GM12878 (cell line): ENCODE measurements around the gene PRCD. TPM values are rescaled to one million over a fixed set of nuclear protein-coding genes. Genes with fewer than 3 reads are reported as not detected.

Experiments used
- ATAC-seq: fragments of 200-7000 bp; cut with Tn5 transposase; 3 replicates; pipeline ENCODE4 v1.9.1; 2020; ENCODE audit warnings: mild to moderate bottlenecking, moderate library complexity
- BruUV-seq: library from RNA; stranded (reverse); fragments of 400-500 nt; replicated peaks from 2 replicates; lab custom pipeline; 2021; lab: Mats Ljungman, UMichigan
- CTCF ChIA-PET: fragments of 300-600 bp; sonication (Branson Sonifier 250); formaldehyde crosslinking; extraction: SDS; loops from one replicate; lab custom pipeline; 2021; ENCODE audit warnings: inconsistent platforms; lab: Yijun Ruan, JAX
- POLR2A ChIA-PET: fragments of 350-600 bp; formaldehyde crosslinking; extraction: SDS; loops from one replicate; lab custom pipeline; 2021; ENCODE audit warnings: inconsistent platforms; lab: Charles Lee
- RAD21 ChIA-PET: fragments of 300-600 bp; sonication (Branson Sonifier 250); formaldehyde crosslinking; loops from one replicate; lab custom pipeline; 2023; ENCODE audit warnings: antibody characterized with exemption; ENCODE audit not compliant: unreplicated experiment; lab: Charles Lee
- SMC1A ChIA-PET: fragments of 300-600 bp; sonication (Branson Sonifier 250); formaldehyde crosslinking; loops from one replicate; lab custom pipeline; 2023; ENCODE audit not compliant: unreplicated experiment, uncharacterized antibody; lab: Charles Lee
- DNase-seq: peaks from one replicate; pipeline ENCODE4 v3.0.0-alpha.2; 2011; ENCODE audit warnings: low read depth, low spot score
- FAIRE-seq: peaks from 3 replicates; lab custom pipeline; 2011; peaks lifted over from hg19 to GRCh38; lab: Jason Lieb, UNC
- H2AFZ ChIP-seq: 2 replicates; pipeline ENCODE4 v1.6.0; 2011; ENCODE audit warnings: low read depth, low read length, control low read depth; ENCODE audit not compliant: control insufficient read depth
- H3K27ac ChIP-seq: 2 replicates; pipeline ENCODE4 v1.5.1; 2011; ENCODE audit warnings: control low read depth; ENCODE audit not compliant: control insufficient read depth, insufficient read depth
- H3K27me3 ChIP-seq, 2 experiments: replicated peaks in 1 of 2; 2 replicates each; pipeline versions ENCODE4 v1.6.0 to v1.6.1; 2011; ENCODE audit warnings: low read length in 1 of 2; ENCODE audit not compliant: control insufficient read depth in 2 of 2, insufficient read depth in 2 of 2
- H3K36me3 ChIP-seq, 2 experiments: 2 replicates each; pipeline ENCODE4 v1.5.1; 2011; ENCODE audit warnings: low read length in 1 of 2; ENCODE audit not compliant: control insufficient read depth in 2 of 2, insufficient read depth in 2 of 2
- H3K4me1 ChIP-seq: 2 replicates; pipeline ENCODE4 v1.6.1; 2011; ENCODE audit warnings: mild to moderate bottlenecking, low read length, moderate library complexity, mixed read lengths; ENCODE audit not compliant: control insufficient read depth, insufficient read depth
- H3K4me2 ChIP-seq: 2 replicates; pipeline ENCODE4 v1.6.0; 2011; ENCODE audit warnings: control low read depth; ENCODE audit not compliant: control insufficient read depth, insufficient read depth
- H3K4me3 ChIP-seq: fragments of 200-600 bp; sonication (generic); 2 replicates; pipeline ENCODE4 v1.5.1; 2016
- H3K79me2 ChIP-seq: 2 replicates; pipeline ENCODE4 v1.6.0; 2011; ENCODE audit warnings: low read length; ENCODE audit not compliant: control insufficient read depth, insufficient read depth
- H3K9ac ChIP-seq: 2 replicates; pipeline ENCODE4 v1.8.0; 2011; ENCODE audit warnings: low read length, control low read depth, mixed read lengths; ENCODE audit not compliant: control insufficient read depth, insufficient read depth
- H3K9me3 ChIP-seq: replicated peaks from 3 replicates; pipeline ENCODE4 v1.5.1; 2011; ENCODE audit warnings: mild to moderate bottlenecking, low read length; ENCODE audit not compliant: control insufficient read depth, insufficient read depth
- H4K20me1 ChIP-seq: 2 replicates; pipeline ENCODE4 v1.6.0; 2011; ENCODE audit not compliant: control insufficient read depth, insufficient read depth
- CEBPB ChIP-seq, 2 experiments: fragments of 150-350 bp in 1 of 2; IDR thresholded peaks; 2 replicates each; pipeline ENCODE4 v1.6.1; 2012 to 2014; ENCODE audit warnings: low read depth in 2 of 2, low read length in 2 of 2, borderline replicate concordance in 1 of 2, inconsistent platforms in 1 of 2
- CHD2 ChIP-seq: IDR thresholded peaks from 2 replicates; pipeline ENCODE4 v1.6.1; 2011; ENCODE audit warnings: low read depth, low read length, improper control_type of control experiment, borderline replicate concordance
- CHD4 ChIP-seq: fragments of 200-600 bp; sonication (generic); IDR thresholded peaks from 2 replicates; pipeline ENCODE4 v1.6.1; 2016; ENCODE audit warnings: mild to moderate bottlenecking
- IKZF1 ChIP-seq: fragments of 450-650 bp; conservative IDR thresholded peaks from 2 replicates; pipeline ENCODE4 v1.6.1; 2017; ENCODE audit warnings: antibody characterized with exemption, mild to moderate bottlenecking
- KLF5 ChIP-seq: fragments of 450-650 bp; IDR thresholded peaks from 2 replicates; pipeline ENCODE4 v1.6.1; 2014; ENCODE audit warnings: mild to moderate bottlenecking; ENCODE audit not compliant: partially characterized antibody
- LARP7 ChIP-seq: fragments of 450-650 bp; IDR thresholded peaks from 2 replicates; pipeline ENCODE4 v1.6.1; 2017; ENCODE audit warnings: mild to moderate bottlenecking
- POLR2A ChIP-seq: IDR thresholded peaks from 2 replicates; pipeline ENCODE4 v1.6.1; 2011; ENCODE audit warnings: low read depth, mild to moderate bottlenecking, low read length
- SMAD5 ChIP-seq: IDR thresholded peaks from 2 replicates; pipeline ENCODE4 v1.6.1; 2016; ENCODE audit warnings: antibody characterized with exemption, low read depth
- SMC3 ChIP-seq: IDR thresholded peaks from 2 replicates; pipeline ENCODE4 v1.6.1; 2011; ENCODE audit warnings: low read length, improper control_type of control experiment, borderline replicate concordance
- SUZ12 ChIP-seq: fragments of 200-600 bp; sonication (generic); IDR thresholded peaks from one replicate; pipeline ENCODE4 v1.6.1; 2018; ENCODE audit warnings: antibody characterized with exemption, mild to moderate bottlenecking; ENCODE audit not compliant: unreplicated experiment
- TBL1XR1 ChIP-seq: IDR thresholded peaks from 2 replicates; pipeline ENCODE4 v1.6.1; 2012; ENCODE audit warnings: low read depth, low read length, improper control_type of control experiment
- WRNIP1 ChIP-seq: IDR thresholded peaks from 2 replicates; pipeline ENCODE4 v1.6.1; 2011; ENCODE audit warnings: low read depth, low read length, improper control_type of control experiment, borderline replicate concordance
- ZNF24 ChIP-seq: fragments of 450-650 bp; IDR thresholded peaks from 2 replicates; pipeline ENCODE4 v1.6.1; 2017; ENCODE audit warnings: antibody characterized with exemption, mild to moderate bottlenecking
- ZZZ3 ChIP-seq: IDR thresholded peaks from 2 replicates; pipeline ENCODE4 v1.6.1; 2011; ENCODE audit warnings: low read depth; ENCODE audit not compliant: control insufficient read depth, insufficient read length
- WGBS: methylation state at CpG from one replicate; pipeline ENCODE4 v1.1.6; 2016; ENCODE audit warnings: low lambda C conversion rate; ENCODE audit not compliant: insufficient replicate concordance, insufficient coverage; ENCODE audit errors: missing lambda C conversion rate; 5-methylcytosine and 5-hydroxymethylcytosine counted together
- in situ Hi-C: fragments of 300-500 bp; cut with MboI; formaldehyde crosslinking; loops from 9 replicates; pipeline ENCODE4 v1.14.3; 2018; ENCODE audit warnings: mixed read lengths
- intact Hi-C: fragments of 100-400 bp; cut with micrococcal nuclease; formaldehyde crosslinking; loops from one replicate; pipeline ENCODE4 v1.14.2; 2022; ENCODE audit not compliant: unreplicated experiment
- polyA plus RNA-seq, 11 experiments: library from polyadenylated mRNA; depleted of rRNA in 4 of 11; unstranded in 6 of 11; stranded (reverse) in 5 of 11; fragments of >200 nt; fragmentation: Nextera tagmentation in 4 of 11; fragmentation: Illumina TruSeq in 1 of 11; extraction: Ambion mirVana in 4 of 11; extraction: Trizol in 1 of 11; gene quantifications; 1 replicate in 1 of 11; 2 replicates in 10 of 11; pipeline versions ENCODE4 v1.2.1 to v1.2.3, GENCODE V29; 2011 to 2016; ENCODE audit warnings: inconsistent platforms in 2 of 11, missing spikeins in 2 of 11, low read depth in 1 of 11
- total RNA-seq, 4 experiments: library from RNA; depleted of rRNA in 3 of 4; stranded (reverse); fragments of >200 nt in 3 of 4; fragmentation: Illumina TruSeq in 1 of 4; extraction: Trizol in 1 of 4; gene quantifications; 2 replicates each; pipeline versions ENCODE4 v1.2.1 to v1.2.3, GENCODE V29; 2013 to 2021
- TF ChIP-seq, protein P1 (sequence below): fragments of 450-650 bp; IDR thresholded peaks from 2 replicates; pipeline ENCODE4 v1.6.1; 2018; ENCODE audit warnings: mild to moderate bottlenecking, low read depth, moderate library complexity; ENCODE audit not compliant: partially characterized antibody

Gene PRCD
- total and polyA plus RNA-seq, 10 of the 15 experiments (the other 5 are each of a cell fraction or from before 2014, with no cell fraction given) = 0.18 to 0.95 (median 0.34) TPM; not detected in 4

DNA sequence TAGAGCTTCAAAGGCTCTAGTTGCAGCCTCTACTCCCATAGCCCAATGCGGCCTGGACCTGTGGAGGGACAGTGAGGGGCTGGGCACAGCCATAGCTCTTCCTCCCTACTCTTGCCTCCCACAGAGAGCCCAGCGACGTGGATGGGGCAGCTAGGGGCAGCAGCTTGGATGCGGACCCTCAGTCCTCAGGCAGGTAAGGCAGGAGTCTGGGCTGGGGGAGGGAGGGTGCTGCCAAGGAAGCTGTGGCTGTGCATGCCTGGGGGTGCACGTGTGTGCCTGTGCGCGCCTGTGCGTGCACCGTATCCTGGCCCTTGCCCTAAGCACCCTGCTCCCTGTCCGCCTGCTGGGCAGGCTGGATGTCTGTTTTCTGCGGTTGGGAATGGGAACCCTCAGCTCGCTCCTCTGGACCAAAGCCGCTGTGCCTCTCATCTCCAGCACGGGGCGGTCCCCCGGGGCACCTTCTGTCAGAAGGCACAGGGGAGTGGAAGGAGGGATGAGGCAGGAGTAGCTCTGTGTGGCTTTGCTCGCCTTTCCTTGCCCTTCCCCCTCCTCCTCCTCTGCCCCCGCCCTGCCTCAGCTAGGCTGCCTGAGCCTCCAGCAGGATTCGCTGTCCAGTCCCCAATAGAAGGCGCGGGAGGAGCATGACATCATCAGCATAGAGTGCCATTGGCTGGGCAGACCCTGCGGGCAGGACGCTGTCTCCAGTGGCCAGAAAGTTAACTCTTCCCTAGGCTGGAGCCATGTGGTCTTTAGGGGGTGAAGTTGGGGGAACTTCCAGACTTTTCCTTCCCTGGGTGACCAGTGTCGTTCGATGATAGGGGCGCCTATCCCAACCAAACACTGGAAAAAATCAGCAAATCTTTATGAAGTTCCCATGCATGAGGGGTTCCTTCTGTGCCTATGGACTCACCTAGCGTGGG lies 797 bp downstream of the PRCD start (continued):
- TF ChIP-seq SMC3 = no peak
- TF ChIP-seq SMAD5 = no peak
- no peak for TF ChIP-seq CHD4
- TF ChIP-seq ZNF24 = no peak

GRCh38 chr17:76541739-76542454 lies 2.1 kb downstream of the PRCD start:
- CTCF ChIA-PET = interaction anchor here (0.8 kb wide), 1 partner anchor 80 kb away, joined by 5 read pairs; no protein-coding TSS in a partner anchor
- H2AFZ ChIP-seq = no peak overlapping the region
- no peak for ATAC-seq
- peaks cover 0 to 5% of the 10 kb centered on the region in 2 experiments; a peak in 3 of 4 replicates for H3K27me3 ChIP-seq
- POLR2A ChIA-PET = no interaction called here
- intact Hi-C loops = no loop called here
- RAD21 ChIA-PET = interaction anchor here (2.0 kb wide), 1 partner anchor 14 kb away, joined by 6 read pairs; no protein-coding TSS in a partner anchor
- BruUV-seq = no TSS peak
- H3K36me3 ChIP-seq = no peaks in the 10 kb centered on the region; a peak in 1 of 4 replicates
- H3K4me2 ChIP-seq = no peak overlapping the region
- in situ Hi-C loops = no loop called here
- DNase-seq = no peak
- SMC1A ChIA-PET = no interaction called here
- no peak overlapping the region for H3K4me3 ChIP-seq
- H3K79me2 ChIP-seq = no peaks in the 10 kb centered on the region
- no peaks in the 10 kb centered on the region for H3K9me3 ChIP-seq
- no peaks in the 10 kb centered on the region for H4K20me1 ChIP-seq
- no peak overlapping the region for H3K27ac ChIP-seq
- FAIRE-seq = no peak
- WGBS = 72% methylated on average over 10 of the region's 10 CpGs
- no peak for TF ChIP-seq LARP7
- no peak for TF ChIP-seq IKZF1
- no peak for TF ChIP-seq KLF5
- no peak for TF ChIP-seq WRNIP1
- TF ChIP-seq CHD2 = no peak
- TF ChIP-seq POLR2A = no peak
- TF ChIP-seq SUZ12 = no peak
- TF ChIP-seq TBL1XR1 = no peak
- TF ChIP-seq ZZZ3 = no peak
- TF ChIP-seq, protein P1, sequence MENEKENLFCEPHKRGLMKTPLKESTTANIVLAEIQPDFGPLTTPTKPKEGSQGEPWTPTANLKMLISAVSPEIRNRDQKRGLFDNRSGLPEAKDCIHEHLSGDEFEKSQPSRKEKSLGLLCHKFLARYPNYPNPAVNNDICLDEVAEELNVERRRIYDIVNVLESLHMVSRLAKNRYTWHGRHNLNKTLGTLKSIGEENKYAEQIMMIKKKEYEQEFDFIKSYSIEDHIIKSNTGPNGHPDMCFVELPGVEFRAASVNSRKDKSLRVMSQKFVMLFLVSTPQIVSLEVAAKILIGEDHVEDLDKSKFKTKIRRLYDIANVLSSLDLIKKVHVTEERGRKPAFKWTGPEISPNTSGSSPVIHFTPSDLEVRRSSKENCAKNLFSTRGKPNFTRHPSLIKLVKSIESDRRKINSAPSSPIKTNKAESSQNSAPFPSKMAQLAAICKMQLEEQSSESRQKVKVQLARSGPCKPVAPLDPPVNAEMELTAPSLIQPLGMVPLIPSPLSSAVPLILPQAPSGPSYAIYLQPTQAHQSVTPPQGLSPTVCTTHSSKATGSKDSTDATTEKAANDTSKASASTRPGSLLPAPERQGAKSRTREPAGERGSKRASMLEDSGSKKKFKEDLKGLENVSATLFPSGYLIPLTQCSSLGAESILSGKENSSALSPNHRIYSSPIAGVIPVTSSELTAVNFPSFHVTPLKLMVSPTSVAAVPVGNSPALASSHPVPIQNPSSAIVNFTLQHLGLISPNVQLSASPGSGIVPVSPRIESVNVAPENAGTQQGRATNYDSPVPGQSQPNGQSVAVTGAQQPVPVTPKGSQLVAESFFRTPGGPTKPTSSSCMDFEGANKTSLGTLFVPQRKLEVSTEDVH = no peak
- no peak for TF ChIP-seq CEBPB (IDR thresholded peaks at IDR 0.05; ENCODE audit: borderline replicate concordance in 1 of 2, low read depth in 2 of 2, low read length in 2 of 2)
- no peak overlapping the region for H3K9ac ChIP-seq
- H3K4me1 ChIP-seq = no peaks in the 10 kb centered on the region
